Measurements from ENCODE around the gene DOCK9. TPM values are rescaled to one million over a fixed set of nuclear protein-coding genes. Genes with fewer than 3 reads are reported as not detected.

Gene DOCK9
- total and polyA plus RNA-seq, 9 of the 15 experiments (the other 6 are each of a cell fraction or from before 2014, with no cell fraction given) = 3.5 to 25.3 (median 16.7) TPM

DNA sequence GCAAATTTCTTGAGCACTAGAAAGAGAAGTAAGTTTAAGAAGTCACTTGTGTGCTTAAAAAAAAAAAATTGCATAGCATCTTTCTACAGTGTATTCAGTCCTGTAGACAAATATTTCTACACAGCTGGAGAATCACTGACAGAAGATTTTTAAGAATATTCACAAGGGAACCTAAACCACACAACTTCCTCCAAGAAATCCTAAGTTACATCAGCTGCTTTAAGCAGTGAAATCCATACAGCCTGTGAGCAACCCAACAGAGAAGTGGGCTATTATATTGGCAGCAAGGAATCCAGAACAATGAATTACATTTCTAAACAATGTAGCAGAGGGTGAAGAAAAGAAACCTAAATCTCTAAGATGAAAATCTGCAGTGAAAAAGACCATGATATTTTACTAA lies 1.5 kb downstream of the DOCK9 start:
- in situ Hi-C loops (cut with MboI) (no loop called here), intact Hi-C loops (cut with micrococcal nuclease) (no loop called here)
- no peak for DNase-seq (ENCODE audit: extremely low read depth in 1 of 4, low spot score in 3 of 4)
- BruUV-seq (replicated peaks) = no TSS peak
- no peaks in the 10 kb centered on the region for H3K27me3 ChIP-seq (ENCODE audit: control insufficient read depth in 2 of 2, insufficient read depth in 2 of 2, low read length in 2 of 2)
- peak overlapping the region; percentile 53; the same call in 1 of the 2 replicates for H3K4me2 ChIP-seq (ENCODE audit: insufficient read depth, low read length)
- no peaks in the 10 kb centered on the region; the same call in 2 of the 3 replicates for H3K36me3 ChIP-seq (ENCODE audit: control insufficient read depth, insufficient read depth, low read length)
- no peak for FAIRE-seq
- ChIA-PET CTCF (ENCODE audit: low intra/inter-chr PET ratio) (no interaction called here), POLR2A (interaction anchor here (0.7 to 1.2 kb wide), 3 partner anchors 15 to 106 kb away, joined by 3 read pairs; no protein-coding TSS in a partner anchor)
- no peak for TF ChIP-seq MTA1 (IDR thresholded peaks at IDR 0.05; ENCODE audit: borderline replicate concordance)
- no peak for TF ChIP-seq CHD4 (IDR thresholded peaks at IDR 0.05; ENCODE audit: insufficient read depth, insufficient replicate concordance, low read depth, low read length, poor library complexity, severe bottlenecking)
- TF ChIP-seq NRF1 (conservative IDR thresholded peaks at IDR 0.05 in 1 of 2, IDR thresholded peaks at IDR 0.05 in 1 of 2) = peak in 1 of 2 experiments; percentile 39; a peak in 2 of 4 replicates
- H4K20me1 ChIP-seq (replicated peaks; ENCODE audit: control insufficient read depth, insufficient read depth, low read length) = no peaks in the 10 kb centered on the region
- H3K4me3 ChIP-seq = no peak overlapping the region
- H3K9me3 ChIP-seq (replicated peaks; ENCODE audit: control insufficient read depth, insufficient read depth, low read depth, low read length) = no peaks in the 10 kb centered on the region
- no peak overlapping the region for H3K9ac ChIP-seq (ENCODE audit: insufficient read depth in 1 of 2, low read depth in 2 of 2, low read length in 2 of 2)
- no peak overlapping the region for H2AFZ ChIP-seq (ENCODE audit: low read depth, low read length)
- H3K4me1 ChIP-seq (replicated peaks in 1 of 2; ENCODE audit: control insufficient read depth in 2 of 2, insufficient read depth in 2 of 2, low read length in 2 of 2) = peaks cover 21 to 45% of the 10 kb centered on the region in 2 experiments
- H3K9me1 ChIP-seq (ENCODE audit: control insufficient read depth, insufficient read depth, low read length) = peaks cover 6% of the 10 kb centered on the region
- ATAC-seq = no peak
- H3K27ac ChIP-seq (ENCODE audit: extremely low read depth, low read depth, low read length) = no peak overlapping the region
- H3K79me2 ChIP-seq (ENCODE audit: control insufficient read depth, insufficient read depth, low read length) = peaks cover 22% of the 10 kb centered on the region; the same call in 2 of the 3 replicates

DNA sequence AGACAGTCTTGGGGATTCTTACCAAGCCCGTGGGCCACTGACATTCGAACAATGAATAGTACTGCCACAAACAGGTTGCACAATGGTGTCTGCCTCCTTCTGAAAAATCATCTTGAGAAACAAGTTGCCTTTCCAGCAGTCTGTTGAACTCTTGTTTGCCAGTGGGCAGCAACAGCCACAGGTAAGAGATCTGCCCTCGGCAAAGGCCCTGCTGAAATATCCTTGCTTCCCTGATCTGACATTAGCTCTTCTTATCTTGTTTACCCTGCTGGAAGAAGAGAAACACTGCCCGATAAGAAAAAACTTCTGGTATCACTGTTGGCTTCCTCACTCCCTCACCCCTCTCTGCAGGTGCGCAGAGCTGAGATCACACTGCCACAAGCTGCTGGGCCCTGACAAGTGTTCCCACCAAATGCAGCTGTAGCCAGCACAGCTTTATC lies 2.0 kb downstream of the DOCK9 start:
- BruUV-seq (replicated peaks) = no TSS peak
- POLR2A ChIA-PET = interaction anchor here (0.7 to 1.2 kb wide), 3 partner anchors 14 to 106 kb away, joined by 3 read pairs; no protein-coding TSS in a partner anchor
- TF ChIP-seq JUN (IDR thresholded peaks at IDR 0.05; ENCODE audit: borderline replicate concordance, low read depth, low read length) (peak; percentile 61; the same call in 1 of the 2 replicates), JUN (CRISPR knock-in tag; IDR thresholded peaks at IDR 0.05; ENCODE audit: borderline replicate concordance) (no peak), ZNF584 (CRISPR knock-in tag; IDR thresholded peaks at IDR 0.05; ENCODE audit: low read depth) (peak; percentile 60; the same call in 1 of the 2 replicates), ZNF143 (CRISPR knock-in tag; IDR thresholded peaks at IDR 0.05) (no peak), ZKSCAN8 (CRISPR knock-in tag; IDR thresholded peaks at IDR 0.05) (no peak), SMARCE1 (IDR thresholded peaks at IDR 0.05) (peak; percentile 90), SRF (CRISPR knock-in tag; IDR thresholded peaks at IDR 0.05) (0 out of 4 replicates have a peak, but pooled peaks of 1 of the 2 experiments have one; percentile 11)
- TF ChIP-seq, protein P1, sequence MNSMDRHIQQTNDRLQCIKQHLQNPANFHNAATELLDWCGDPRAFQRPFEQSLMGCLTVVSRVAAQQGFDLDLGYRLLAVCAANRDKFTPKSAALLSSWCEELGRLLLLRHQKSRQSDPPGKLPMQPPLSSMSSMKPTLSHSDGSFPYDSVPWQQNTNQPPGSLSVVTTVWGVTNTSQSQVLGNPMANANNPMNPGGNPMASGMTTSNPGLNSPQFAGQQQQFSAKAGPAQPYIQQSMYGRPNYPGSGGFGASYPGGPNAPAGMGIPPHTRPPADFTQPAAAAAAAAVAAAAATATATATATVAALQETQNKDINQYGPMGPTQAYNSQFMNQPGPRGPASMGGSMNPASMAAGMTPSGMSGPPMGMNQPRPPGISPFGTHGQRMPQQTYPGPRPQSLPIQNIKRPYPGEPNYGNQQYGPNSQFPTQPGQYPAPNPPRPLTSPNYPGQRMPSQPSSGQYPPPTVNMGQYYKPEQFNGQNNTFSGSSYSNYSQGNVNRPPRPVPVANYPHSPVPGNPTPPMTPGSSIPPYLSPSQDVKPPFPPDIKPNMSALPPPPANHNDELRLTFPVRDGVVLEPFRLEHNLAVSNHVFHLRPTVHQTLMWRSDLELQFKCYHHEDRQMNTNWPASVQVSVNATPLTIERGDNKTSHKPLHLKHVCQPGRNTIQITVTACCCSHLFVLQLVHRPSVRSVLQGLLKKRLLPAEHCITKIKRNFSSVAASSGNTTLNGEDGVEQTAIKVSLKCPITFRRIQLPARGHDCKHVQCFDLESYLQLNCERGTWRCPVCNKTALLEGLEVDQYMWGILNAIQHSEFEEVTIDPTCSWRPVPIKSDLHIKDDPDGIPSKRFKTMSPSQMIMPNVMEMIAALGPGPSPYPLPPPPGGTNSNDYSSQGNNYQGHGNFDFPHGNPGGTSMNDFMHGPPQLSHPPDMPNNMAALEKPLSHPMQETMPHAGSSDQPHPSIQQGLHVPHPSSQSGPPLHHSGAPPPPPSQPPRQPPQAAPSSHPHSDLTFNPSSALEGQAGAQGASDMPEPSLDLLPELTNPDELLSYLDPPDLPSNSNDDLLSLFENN (IDR thresholded peaks at IDR 0.05; ENCODE audit: low read depth in 2 of 2, low read length in 2 of 2) = peak in 1 of 2 experiments; percentile 72; a peak in 1 of 4 replicates

More for the DNA sequence above, 2.0 kb downstream of the DOCK9 start:
- H3K27me3 ChIP-seq (ENCODE audit: control insufficient read depth in 2 of 2, insufficient read depth in 2 of 2, low read length in 2 of 2) = no peaks in the 10 kb centered on the region
- ATAC-seq = peak; percentile 80
- DNase-seq (ENCODE audit: extremely low read depth in 1 of 4, low spot score in 3 of 4) = peak; percentile 66 to 80 (median 75)
- in situ Hi-C loops (cut with MboI) = no loop called here
- H3K4me2 ChIP-seq (ENCODE audit: insufficient read depth, low read length) = peak overlapping the region; percentile 53
- no peaks in the 10 kb centered on the region for H4K20me1 ChIP-seq (replicated peaks; ENCODE audit: control insufficient read depth, insufficient read depth, low read length)
- H3K9ac ChIP-seq (ENCODE audit: insufficient read depth in 1 of 2, low read depth in 2 of 2, low read length in 2 of 2) = no peak overlapping the region
- peaks cover 21 to 45% of the 10 kb centered on the region in 2 experiments for H3K4me1 ChIP-seq (replicated peaks in 1 of 2; ENCODE audit: control insufficient read depth in 2 of 2, insufficient read depth in 2 of 2, low read length in 2 of 2)
- peak overlapping the region; percentile 23; the same call in 1 of the 3 replicates for H3K27ac ChIP-seq (ENCODE audit: extremely low read depth, low read depth, low read length)
- no peak overlapping the region for H3K4me3 ChIP-seq
- intact Hi-C loops (cut with micrococcal nuclease) = no loop called here
- peak; percentile 85 for FAIRE-seq
- 0% methylated on average over 5 of the region's 5 CpGs for WGBS (ENCODE audit: insufficient coverage, low coverage, missing lambda C conversion rate)
- no peak overlapping the region for H2AFZ ChIP-seq (ENCODE audit: low read depth, low read length)
- H3K9me3 ChIP-seq (replicated peaks; ENCODE audit: control insufficient read depth, insufficient read depth, low read depth, low read length) = no peaks in the 10 kb centered on the region
- no peaks in the 10 kb centered on the region; the same call in 2 of the 3 replicates for H3K36me3 ChIP-seq (ENCODE audit: control insufficient read depth, insufficient read depth, low read length)
- peaks cover 22% of the 10 kb centered on the region; the same call in 2 of the 3 replicates for H3K79me2 ChIP-seq (ENCODE audit: control insufficient read depth, insufficient read depth, low read length)
- CTCF ChIA-PET (ENCODE audit: low intra/inter-chr PET ratio) = no interaction called here
- peaks cover 6% of the 10 kb centered on the region for H3K9me1 ChIP-seq (ENCODE audit: control insufficient read depth, insufficient read depth, low read length)

Measured in K562 (cell line).